Breast epithelium (tissue), 3 donors: Measurements from ENCODE around the gene MCM7.

Source experiments
- POLR2A ChIP-seq: fragments of 450-650 bp; IDR thresholded peaks from one replicate; pipeline ENCODE4 v1.6.1; 2016; ENCODE audit warnings: antibody characterized with exemption, mild to moderate bottlenecking, moderate library complexity
- TF ChIP-seq, protein P1 (sequence below), 3 donors: fragments of 450-650 bp; IDR thresholded peaks; one replicate each; pipeline ENCODE4 v1.5.1; 2016 to 2017; ENCODE audit warnings: antibody characterized with exemption in 3 of 3, mild to moderate bottlenecking in 3 of 3, moderate library complexity in 3 of 3

DNA sequence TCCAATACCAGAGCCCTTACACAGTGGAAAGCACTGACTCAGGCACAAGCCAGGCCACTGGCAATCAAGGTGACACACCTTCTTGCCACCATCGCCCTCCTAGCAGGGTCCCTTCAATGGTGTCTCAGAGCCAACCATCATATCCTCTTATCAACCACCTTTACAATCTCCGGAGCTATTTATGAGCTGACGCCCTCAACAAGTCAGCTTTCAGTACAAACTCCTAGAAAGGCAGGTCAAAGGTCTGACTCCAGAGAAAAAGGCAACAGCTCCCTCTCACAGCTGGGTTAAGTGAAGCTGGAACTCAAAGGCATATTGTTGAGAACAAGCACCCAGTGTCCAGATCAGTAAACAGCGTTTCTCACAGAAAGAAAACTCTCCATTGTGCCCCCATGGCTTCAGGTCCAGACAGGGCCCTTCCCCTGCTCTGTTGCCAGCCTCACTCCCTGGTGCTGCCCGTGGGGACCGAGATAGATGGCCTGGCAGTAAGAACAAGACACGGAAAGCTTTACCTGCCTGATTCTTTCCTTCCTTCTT is 22.1 kb downstream of the MCM7 start:
- TF ChIP-seq, protein P1, sequence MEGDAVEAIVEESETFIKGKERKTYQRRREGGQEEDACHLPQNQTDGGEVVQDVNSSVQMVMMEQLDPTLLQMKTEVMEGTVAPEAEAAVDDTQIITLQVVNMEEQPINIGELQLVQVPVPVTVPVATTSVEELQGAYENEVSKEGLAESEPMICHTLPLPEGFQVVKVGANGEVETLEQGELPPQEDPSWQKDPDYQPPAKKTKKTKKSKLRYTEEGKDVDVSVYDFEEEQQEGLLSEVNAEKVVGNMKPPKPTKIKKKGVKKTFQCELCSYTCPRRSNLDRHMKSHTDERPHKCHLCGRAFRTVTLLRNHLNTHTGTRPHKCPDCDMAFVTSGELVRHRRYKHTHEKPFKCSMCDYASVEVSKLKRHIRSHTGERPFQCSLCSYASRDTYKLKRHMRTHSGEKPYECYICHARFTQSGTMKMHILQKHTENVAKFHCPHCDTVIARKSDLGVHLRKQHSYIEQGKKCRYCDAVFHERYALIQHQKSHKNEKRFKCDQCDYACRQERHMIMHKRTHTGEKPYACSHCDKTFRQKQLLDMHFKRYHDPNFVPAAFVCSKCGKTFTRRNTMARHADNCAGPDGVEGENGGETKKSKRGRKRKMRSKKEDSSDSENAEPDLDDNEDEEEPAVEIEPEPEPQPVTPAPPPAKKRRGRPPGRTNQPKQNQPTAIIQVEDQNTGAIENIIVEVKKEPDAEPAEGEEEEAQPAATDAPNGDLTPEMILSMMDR (IDR thresholded peaks at IDR 0.05): no peak
- no peak for TF ChIP-seq POLR2A
